ENCODE data around the gene LSMEM2.

The LSMEM2 gene

DNA sequence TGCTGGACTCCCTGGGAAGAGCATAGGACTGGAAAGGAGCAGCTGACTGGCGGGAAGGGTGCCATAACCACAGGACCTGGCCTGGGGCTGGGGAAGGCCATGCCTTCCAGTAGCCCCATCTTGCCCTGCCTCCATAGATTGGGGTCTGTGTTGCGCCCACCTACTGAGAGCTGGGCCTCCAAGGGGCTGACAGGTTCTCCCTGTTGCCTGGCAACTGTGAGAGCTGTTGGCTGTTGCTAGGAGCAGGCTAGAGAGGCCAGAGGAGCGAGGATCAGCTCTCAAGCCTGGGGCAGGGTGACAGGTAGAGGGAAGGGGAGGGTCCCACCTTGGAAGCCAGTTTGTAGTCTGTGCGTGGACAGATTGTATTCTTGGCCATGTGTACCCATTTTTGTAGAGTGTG, 45.7 kb upstream of the LSMEM2 start:
- peaks cover 15% of the 10 kb centered on the region for H3K79me1 ChIP-seq (ENCODE audit: low read length)
- H3K4ac ChIP-seq (ENCODE audit: low read depth, low read length), result no peak overlapping the region
- H2BK120ac ChIP-seq (ENCODE audit: low read depth, low read length), result no peak overlapping the region
- no peak overlapping the region for H2BK5ac ChIP-seq (ENCODE audit: low read length)
- no peaks in the 10 kb centered on the region for H3K36me3 ChIP-seq (ENCODE audit: control insufficient read depth, insufficient read depth, low read length)
- H2AK5ac ChIP-seq (ENCODE audit: low read length), result no peak overlapping the region
- no peak overlapping the region for H3K9ac ChIP-seq (ENCODE audit: low read length)
- H3K23ac ChIP-seq (ENCODE audit: low read length), result no peak overlapping the region
- no peaks in the 10 kb centered on the region for H3K27me3 ChIP-seq (ENCODE audit: insufficient read depth, low read length, poor library complexity)
- H4K5ac ChIP-seq (ENCODE audit: low read length), result no peak overlapping the region
- no peak overlapping the region for H3K4me2 ChIP-seq (ENCODE audit: low read length)
- H3K56ac ChIP-seq (ENCODE audit: low read length), result no peak overlapping the region
- peaks cover 19% of the 10 kb centered on the region for H3K79me2 ChIP-seq (ENCODE audit: control insufficient read depth, insufficient read depth, low read length)
- no peak overlapping the region for H3K4me3 ChIP-seq (ENCODE audit: low read length)
- no peak overlapping the region for H4K8ac ChIP-seq (ENCODE audit: low read depth, low read length)
- peaks cover 10% of the 10 kb centered on the region for H3K4me1 ChIP-seq (ENCODE audit: control insufficient read depth, low read depth, low read length)
- no peak overlapping the region for H3K27ac ChIP-seq (ENCODE audit: low read depth, low read length)
- H2BK15ac ChIP-seq (replicated peaks; ENCODE audit: low read depth), result no peak overlapping the region
- no peak overlapping the region for H3K18ac ChIP-seq (ENCODE audit: low read length)
- WGBS (ENCODE audit: extremely low coverage, insufficient coverage, low lambda C conversion rate), result no CpG with 5 or more reads among the region's 4 CpGs
- DNase-seq, result peak; percentile 64

DNA sequence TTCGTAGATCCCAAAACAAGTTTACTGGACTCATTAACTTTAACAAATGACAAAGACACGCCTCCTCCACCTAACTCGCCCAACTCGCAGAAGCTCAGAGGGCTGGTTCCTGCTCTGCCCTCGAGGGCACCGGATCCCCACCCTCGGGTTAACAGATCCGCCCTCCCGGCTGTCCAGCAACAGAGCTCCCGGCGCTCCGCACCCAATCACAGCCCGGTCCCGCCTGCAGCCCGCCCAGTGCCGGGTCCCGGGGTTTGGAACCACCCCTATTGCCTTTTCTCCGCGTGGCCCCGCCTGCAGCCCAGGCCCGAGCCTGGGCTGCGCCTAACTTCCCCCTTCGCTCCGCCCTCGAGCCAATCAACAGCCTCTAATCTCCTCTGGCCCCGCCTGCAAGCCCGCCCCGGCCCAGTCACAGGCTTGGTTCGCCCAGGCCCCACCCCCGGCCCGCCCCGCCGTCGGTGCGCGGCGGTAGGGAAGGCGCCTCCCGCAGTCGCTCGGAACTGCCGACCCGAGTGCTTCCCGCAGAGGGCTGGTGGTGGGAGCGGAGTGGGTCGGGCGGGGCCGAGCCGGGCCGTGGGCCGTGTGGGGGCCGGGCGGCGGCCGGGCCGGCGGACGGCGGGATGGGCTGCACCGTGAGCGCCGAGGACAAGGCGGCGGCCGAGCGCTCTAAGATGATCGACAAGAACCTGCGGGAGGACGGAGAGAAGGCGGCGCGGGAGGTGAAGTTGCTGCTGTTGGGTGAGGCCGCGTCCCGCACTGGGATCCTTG, 43.0 kb upstream of the LSMEM2 start, which contains the start of gene GNAI2:
Gene GNAI2, plus strand, starts transcription at position 489 of the 768 bp plus-strand sequence. Its CDS starts 132 bp downstream, at position 621.
- Histone ChIP-seq H2BK120ac (ENCODE audit: low read depth, low read length) (no peak within 1 kb of the TSS), H3K4me2 (ENCODE audit: low read length) (peak within 1 kb of the TSS; percentile 98), H3K79me1 (ENCODE audit: low read length) (peaks cover 21% of the 10 kb centered on the region), H3K18ac (ENCODE audit: low read length) (peak within 1 kb of the TSS; percentile 60), H3K27ac (ENCODE audit: low read depth, low read length) (peak within 1 kb of the TSS; percentile 35), H3K9ac (ENCODE audit: low read length) (peak within 1 kb of the TSS; percentile 98), H4K8ac (ENCODE audit: low read depth, low read length) (no peak within 1 kb of the TSS), H3K4me1 (ENCODE audit: control insufficient read depth, low read depth, low read length) (peaks cover 18% of the 10 kb centered on the region), H3K4me3 (ENCODE audit: low read length) (peak within 1 kb of the TSS; percentile 96), H3K56ac (ENCODE audit: low read length) (peak within 1 kb of the TSS; percentile 98), H3K79me2 (ENCODE audit: control insufficient read depth, insufficient read depth, low read length) (peaks cover 42% of the 10 kb centered on the region), H3K23ac (ENCODE audit: low read length) (peak within 1 kb of the TSS; percentile 71), H4K5ac (ENCODE audit: low read length) (no peak within 1 kb of the TSS), H2AK5ac (ENCODE audit: low read length) (no peak within 1 kb of the TSS), H3K27me3 (ENCODE audit: insufficient read depth, low read length, poor library complexity) (no peaks in the 10 kb centered on the region), H3K4ac (ENCODE audit: low read depth, low read length) (peak within 1 kb of the TSS; percentile 20), H3K36me3 (ENCODE audit: control insufficient read depth, insufficient read depth, low read length) (no peaks in the 10 kb centered on the region), H2BK15ac (replicated peaks; ENCODE audit: low read depth) (no peak within 1 kb of the TSS), H2BK5ac (ENCODE audit: low read length) (peak within 1 kb of the TSS; percentile 34)
- peak; percentile 99 for DNase-seq
- WGBS (ENCODE audit: extremely low coverage, insufficient coverage, low lambda C conversion rate), result no CpG with 5 or more reads among the region's 75 CpGs

DNA sequence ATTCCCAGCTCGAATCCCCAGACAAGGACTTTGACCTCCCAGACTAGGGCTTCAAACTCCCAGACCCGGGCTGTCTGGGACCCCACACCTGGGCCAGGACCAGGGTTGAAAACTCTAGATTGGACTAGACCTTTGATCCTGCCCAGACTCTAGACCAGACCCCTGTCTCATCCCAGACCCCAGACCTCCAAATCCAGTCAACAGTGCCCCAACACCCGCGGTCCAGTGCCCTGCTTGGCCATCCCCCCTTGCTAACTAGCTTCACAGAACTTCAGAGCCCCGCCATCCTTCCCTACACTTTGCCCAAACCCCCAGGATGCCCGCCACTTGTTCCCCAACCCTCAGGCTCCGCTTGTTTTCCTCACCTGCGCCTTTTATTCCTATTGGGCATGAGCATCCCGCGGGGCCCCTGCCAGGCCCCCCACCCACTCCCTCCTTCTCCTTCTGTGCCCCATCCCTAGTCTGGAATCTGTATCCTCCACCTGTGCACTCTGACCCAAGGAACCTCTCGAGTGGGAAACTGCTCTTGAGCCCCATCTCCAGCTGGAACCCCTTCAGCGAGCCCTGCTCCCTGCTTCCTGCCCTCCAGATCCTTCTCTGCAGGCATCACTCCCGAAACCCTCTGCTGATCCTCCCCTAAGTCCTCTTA, 42.3 kb upstream of the LSMEM2 start:
- H2BK15ac ChIP-seq (replicated peaks; ENCODE audit: low read depth), result no peak overlapping the region
- peak overlapping the region; percentile 60 for H3K18ac ChIP-seq (ENCODE audit: low read length)
- peak overlapping the region; percentile 35 for H3K27ac ChIP-seq (ENCODE audit: low read depth, low read length)
- no CpG with 5 or more reads among the region's 13 CpGs for WGBS (ENCODE audit: extremely low coverage, insufficient coverage, low lambda C conversion rate)
- H3K56ac ChIP-seq (ENCODE audit: low read length), result peak overlapping the region; percentile 98
- H3K23ac ChIP-seq (ENCODE audit: low read length), result peak overlapping the region; percentile 71
- DNase-seq, result no peak
- H2BK120ac ChIP-seq (ENCODE audit: low read depth, low read length), result no peak overlapping the region
- peaks cover 24% of the 10 kb centered on the region for H3K79me1 ChIP-seq (ENCODE audit: low read length)
- H2BK5ac ChIP-seq (ENCODE audit: low read length), result peak overlapping the region; percentile 34
- H3K79me2 ChIP-seq (ENCODE audit: control insufficient read depth, insufficient read depth, low read length), result peaks cover 49% of the 10 kb centered on the region
- peaks cover 23% of the 10 kb centered on the region for H3K4me1 ChIP-seq (ENCODE audit: control insufficient read depth, low read depth, low read length)
- no peaks in the 10 kb centered on the region for H3K27me3 ChIP-seq (ENCODE audit: insufficient read depth, low read length, poor library complexity)
- no peak overlapping the region for H2AK5ac ChIP-seq (ENCODE audit: low read length)
- peak overlapping the region; percentile 20 for H3K4ac ChIP-seq (ENCODE audit: low read depth, low read length)
- H3K4me2 ChIP-seq (ENCODE audit: low read length), result peak overlapping the region; percentile 98
- peak overlapping the region; percentile 96 for H3K4me3 ChIP-seq (ENCODE audit: low read length)
- H4K8ac ChIP-seq (ENCODE audit: low read depth, low read length), result no peak overlapping the region
- H3K9ac ChIP-seq (ENCODE audit: low read length), result peak overlapping the region; percentile 98
- no peak overlapping the region for H4K5ac ChIP-seq (ENCODE audit: low read length)
- H3K36me3 ChIP-seq (ENCODE audit: control insufficient read depth, insufficient read depth, low read length), result no peaks in the 10 kb centered on the region

DNA sequence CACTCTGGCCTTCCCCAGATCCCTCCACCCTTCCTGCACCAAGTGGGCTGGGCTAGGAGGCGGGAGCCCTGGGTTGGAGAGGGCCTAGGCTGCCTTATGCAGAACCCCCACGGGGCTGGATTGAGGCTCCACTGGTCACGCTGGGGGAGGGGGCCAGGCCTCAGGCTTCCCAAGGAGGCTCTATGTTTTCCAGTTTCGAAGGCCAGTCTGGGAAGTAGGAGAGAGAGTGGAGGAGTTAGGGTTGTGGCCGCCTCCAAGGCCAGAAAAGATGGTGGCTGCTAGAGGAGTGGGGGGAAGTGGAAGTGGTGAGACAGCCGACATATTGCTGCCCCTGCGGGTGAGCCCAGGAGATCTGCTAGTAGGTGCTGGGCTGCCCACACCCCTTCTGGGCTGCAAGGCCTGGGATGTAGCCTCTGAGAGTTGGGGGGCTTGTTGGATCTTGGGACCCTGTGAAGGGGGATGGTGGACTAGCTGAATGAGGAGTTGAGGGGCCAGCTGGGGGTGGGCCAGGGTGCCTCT, 41.7 kb upstream of the LSMEM2 start:
- H3K4me2 ChIP-seq (ENCODE audit: low read length), result peak overlapping the region; percentile 98
- peak overlapping the region; percentile 57 for H3K4ac ChIP-seq (ENCODE audit: low read depth, low read length)
- H3K79me2 ChIP-seq (ENCODE audit: control insufficient read depth, insufficient read depth, low read length), result peaks cover 54% of the 10 kb centered on the region
- H3K79me1 ChIP-seq (ENCODE audit: low read length), result peaks cover 30% of the 10 kb centered on the region
- WGBS (ENCODE audit: extremely low coverage, insufficient coverage, low lambda C conversion rate), result no CpG with 5 or more reads among the region's 7 CpGs
- peak overlapping the region; percentile 61 for H2AK5ac ChIP-seq (ENCODE audit: low read length)
- H3K23ac ChIP-seq (ENCODE audit: low read length), result peak overlapping the region; percentile 56
- H2BK15ac ChIP-seq (replicated peaks; ENCODE audit: low read depth), result no peak overlapping the region
- H3K4me3 ChIP-seq (ENCODE audit: low read length), result peak overlapping the region; percentile 96
- H3K18ac ChIP-seq (ENCODE audit: low read length), result peak overlapping the region; percentile 60
- no peak overlapping the region for H4K5ac ChIP-seq (ENCODE audit: low read length)
- H3K36me3 ChIP-seq (ENCODE audit: control insufficient read depth, insufficient read depth, low read length), result no peaks in the 10 kb centered on the region
- H3K27me3 ChIP-seq (ENCODE audit: insufficient read depth, low read length, poor library complexity), result no peaks in the 10 kb centered on the region
- peak overlapping the region; percentile 98 for H3K9ac ChIP-seq (ENCODE audit: low read length)
- peak overlapping the region; percentile 98 for H3K56ac ChIP-seq (ENCODE audit: low read length)
- peak overlapping the region; percentile 88 for H2BK5ac ChIP-seq (ENCODE audit: low read length)
- H4K8ac ChIP-seq (ENCODE audit: low read depth, low read length), result no peak overlapping the region
- peaks cover 29% of the 10 kb centered on the region for H3K4me1 ChIP-seq (ENCODE audit: control insufficient read depth, low read depth, low read length)
- peak; percentile 69 for DNase-seq
- peak overlapping the region; percentile 60 for H3K27ac ChIP-seq (ENCODE audit: low read depth, low read length)
- H2BK120ac ChIP-seq (ENCODE audit: low read depth, low read length), result peak overlapping the region; percentile 10

DNA sequence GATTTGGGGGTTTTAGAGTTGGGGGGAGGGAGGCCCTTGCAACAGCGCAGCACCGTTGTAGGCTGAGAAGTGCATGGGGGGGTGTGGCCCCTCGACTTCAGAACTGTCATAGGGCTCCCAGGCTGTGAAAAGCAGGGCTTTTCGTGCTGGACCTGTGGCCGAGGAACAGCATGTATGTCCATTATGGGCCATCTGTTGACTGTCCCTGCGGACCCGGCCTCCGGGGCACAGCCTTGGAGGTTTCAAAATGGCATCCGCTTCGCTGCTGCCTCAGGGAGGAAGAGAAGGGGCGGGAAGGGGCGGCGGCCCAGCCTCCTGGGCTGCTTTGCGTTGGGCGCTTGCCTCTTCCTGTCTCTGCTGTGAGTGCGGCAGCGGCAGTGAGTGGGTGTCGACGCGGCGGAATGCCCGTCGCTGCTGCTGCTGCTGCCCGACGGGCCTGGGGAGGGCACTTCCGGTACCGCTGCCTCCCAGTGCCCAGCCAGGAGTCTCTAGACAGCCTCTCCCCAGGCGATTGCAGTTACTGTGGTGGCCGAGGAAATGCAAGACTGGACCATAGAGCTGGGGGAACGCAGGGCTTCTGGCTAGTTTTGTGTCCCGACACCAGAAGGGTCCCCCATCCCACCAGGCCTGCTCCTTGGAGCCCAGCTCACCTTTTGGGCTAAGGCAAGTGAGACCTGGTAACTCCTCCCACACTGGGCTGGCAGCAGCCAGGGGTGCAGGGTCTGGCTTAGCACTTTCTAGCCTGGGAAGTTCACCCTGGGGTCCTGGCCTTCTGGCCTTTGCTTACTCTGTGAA, 40.9 kb upstream of the LSMEM2 start:
- Histone ChIP-seq H3K9ac (ENCODE audit: low read length) (peak overlapping the region; percentile 98), H3K4me1 (ENCODE audit: control insufficient read depth, low read depth, low read length) (peaks cover 35% of the 10 kb centered on the region), H2BK5ac (ENCODE audit: low read length) (peak overlapping the region; percentile 88), H3K79me2 (ENCODE audit: control insufficient read depth, insufficient read depth, low read length) (peaks cover 62% of the 10 kb centered on the region), H3K4me2 (ENCODE audit: low read length) (peak overlapping the region; percentile 98), H3K4me3 (ENCODE audit: low read length) (peak overlapping the region; percentile 96), H2BK120ac (ENCODE audit: low read depth, low read length) (peak overlapping the region; percentile 10), H2BK15ac (replicated peaks; ENCODE audit: low read depth) (no peak overlapping the region), H3K27ac (ENCODE audit: low read depth, low read length) (peak overlapping the region; percentile 60), H3K36me3 (ENCODE audit: control insufficient read depth, insufficient read depth, low read length) (no peaks in the 10 kb centered on the region), H3K79me1 (ENCODE audit: low read length) (peaks cover 33% of the 10 kb centered on the region), H4K5ac (ENCODE audit: low read length) (no peak overlapping the region), H3K4ac (ENCODE audit: low read depth, low read length) (peak overlapping the region; percentile 57), H3K56ac (ENCODE audit: low read length) (peak overlapping the region; percentile 98), H4K8ac (ENCODE audit: low read depth, low read length) (no peak overlapping the region), H3K27me3 (ENCODE audit: insufficient read depth, low read length, poor library complexity) (no peaks in the 10 kb centered on the region), H3K23ac (ENCODE audit: low read length) (no peak overlapping the region), H3K18ac (ENCODE audit: low read length) (peak overlapping the region; percentile 22), H2AK5ac (ENCODE audit: low read length) (peak overlapping the region; percentile 61)
- peak; percentile 90 for DNase-seq
- no CpG with 5 or more reads among the region's 31 CpGs for WGBS (ENCODE audit: extremely low coverage, insufficient coverage, low lambda C conversion rate)

All from mesendoderm (in vitro differentiated cells).